ENCODE data around the gene LRRIQ1. TPM values are rescaled to one million over a fixed set of nuclear protein-coding genes. Genes with fewer than 3 reads are reported as not detected.
"Not testable (repeated sequence)": the region's sequence is repeated elsewhere in the genome, so short reads cannot be mapped to it uniquely, and the experiment has no call there.

LRRIQ1 gene
- 0.22 TPM for total RNA-seq
- long read RNA-seq = 0 reads

GRCh38 chr12:85036234-85036707 lies at the start of gene LRRIQ1, which contains the start of gene TSPAN19:
LRRIQ1 (plus strand) TSS chr12:85036351; CDS start chr12:85038177, 1,826 bp downstream.
TSPAN19 (minus strand) TSS chr12:85036277; CDS start chr12:85029946, 6,331 bp downstream.
- peak; percentile 44 for DNase-seq
- peak; percentile 98 for ATAC-seq (ENCODE audit: poor library complexity)
- intact Hi-C loops (cut with DNase I) = no loop called here

- ATAC-seq (ENCODE audit: poor library complexity) = no peak
- DNase-seq = no peak
- intact Hi-C loops (cut with DNase I) = no loop called here
These were observed 49.6 kb upstream of the LRRIQ1 start for GRCh38 chr12:84986586-84986985.

GRCh38 chr12:84994426-84994825 lies 41.7 kb upstream of the LRRIQ1 start:
- no peak for DNase-seq
- intact Hi-C loops (cut with DNase I) = no loop called here
- ATAC-seq (ENCODE audit: poor library complexity) = no peak

GRCh38 chr12:84995641-84996040 lies 40.5 kb upstream of the LRRIQ1 start:
- ATAC-seq (ENCODE audit: poor library complexity) (no peak), DNase-seq (no peak)
- intact Hi-C loops (cut with DNase I) = no loop called here

- ATAC-seq (ENCODE audit: poor library complexity) = no peak
- intact Hi-C loops (cut with DNase I) = no loop called here
- DNase-seq = no peak
These were observed 39.4 kb upstream of the LRRIQ1 start for GRCh38 chr12:84996759-84997158.

GRCh38 chr12:84998341-84998740 lies 37.8 kb upstream of the LRRIQ1 start:
- intact Hi-C loops (cut with DNase I) = no loop called here

GRCh38 chr12:85000729-85001128 lies 35.4 kb upstream of the LRRIQ1 start:
- ATAC-seq (ENCODE audit: poor library complexity) (no peak), DNase-seq (no peak)
- intact Hi-C loops (cut with DNase I) = no loop called here

More at GRCh38 chr12:84998341-84998740, 37.8 kb upstream of the LRRIQ1 start:
- DNase-seq (no peak), ATAC-seq (ENCODE audit: poor library complexity) (no peak)

GRCh38 chr12:85002778-85003296 lies 33.3 kb upstream of the LRRIQ1 start:
- no peak for DNase-seq
- no peak for ATAC-seq (ENCODE audit: poor library complexity)
- intact Hi-C loops (cut with DNase I) = no loop called here

GRCh38 chr12:85004204-85004603 lies 31.9 kb upstream of the LRRIQ1 start:
- DNase-seq = no peak
- intact Hi-C loops (cut with DNase I) = no loop called here

GRCh38 chr12:85005047-85005446 lies 31.1 kb upstream of the LRRIQ1 start:
- intact Hi-C loops (cut with DNase I); ATAC-seq (ENCODE audit: poor library complexity); DNase-seq: not testable (repeated sequence)

More at GRCh38 chr12:85004204-85004603, 31.9 kb upstream of the LRRIQ1 start:
- no peak for ATAC-seq (ENCODE audit: poor library complexity)

GRCh38 chr12:85005615-85006014 lies 30.5 kb upstream of the LRRIQ1 start:
- no peak for DNase-seq
- intact Hi-C loops (cut with DNase I) = no loop called here
- no peak for ATAC-seq (ENCODE audit: poor library complexity)

- ATAC-seq (ENCODE audit: poor library complexity) (no peak), DNase-seq (no peak)
- intact Hi-C loops (cut with DNase I) = no loop called here
These were observed 29.9 kb upstream of the LRRIQ1 start for GRCh38 chr12:85006206-85006605.

- intact Hi-C loops (cut with DNase I) = no loop called here
- no peak for ATAC-seq (ENCODE audit: poor library complexity)
- DNase-seq = no peak
These were observed 28.3 kb upstream of the LRRIQ1 start for GRCh38 chr12:85007836-85008235.

GRCh38 chr12:85016413-85016812 lies 19.7 kb upstream of the LRRIQ1 start:
- intact Hi-C loops (cut with DNase I) = no loop called here
- no peak for DNase-seq
- no peak for ATAC-seq (ENCODE audit: poor library complexity)

- DNase-seq (no peak), ATAC-seq (ENCODE audit: poor library complexity) (no peak)
- intact Hi-C loops (cut with DNase I) = no loop called here
These were observed 19.0 kb upstream of the LRRIQ1 start for GRCh38 chr12:85017133-85017532.

GRCh38 chr12:85017618-85018017 lies 18.5 kb upstream of the LRRIQ1 start:
- DNase-seq (no peak), ATAC-seq (ENCODE audit: poor library complexity) (no peak)
- intact Hi-C loops (cut with DNase I) = no loop called here

- ATAC-seq (ENCODE audit: poor library complexity) (no peak), DNase-seq (no peak)
- intact Hi-C loops (cut with DNase I) = no loop called here
These were observed 18.1 kb upstream of the LRRIQ1 start for GRCh38 chr12:85018098-85018497.

GRCh38 chr12:85029456-85029855 lies 6.7 kb upstream of the LRRIQ1 start:
- DNase-seq (no peak), ATAC-seq (ENCODE audit: poor library complexity) (no peak)
- intact Hi-C loops (cut with DNase I) = loop anchor here (5.0 kb wide), 1 partner anchor 152 kb away; no protein-coding TSS in a partner anchor

GRCh38 chr12:85036733-85037132 lies 582 bp downstream of the LRRIQ1 start:
- intact Hi-C loops (cut with DNase I) = no loop called here
- DNase-seq (no peak), ATAC-seq (ENCODE audit: poor library complexity) (no peak)

GRCh38 chr12:85041395-85041794 lies 5.2 kb downstream of the LRRIQ1 start:
- ATAC-seq (ENCODE audit: poor library complexity) (no peak), DNase-seq (no peak)
- intact Hi-C loops (cut with DNase I) = no loop called here

GRCh38 chr12:85043829-85044228 lies 7.7 kb downstream of the LRRIQ1 start:
- DNase-seq (no peak), ATAC-seq (ENCODE audit: poor library complexity) (no peak)
- intact Hi-C loops (cut with DNase I) = no loop called here
